Astrocyte (in vitro differentiated cells and primary cell): ENCODE data around the gene HSPH1. TPM values are rescaled to one million over a fixed set of nuclear protein-coding genes. Genes with fewer than 3 reads are reported as not detected.

Source experiments
- DNase-seq: peaks from one replicate; pipeline ENCODE4 v3.0.0-alpha.2; 2010; ENCODE audit warnings: low read depth
- FAIRE-seq: peaks from 2 replicates; lab custom pipeline; 2011; peaks lifted over from hg19 to GRCh38; lab: Jason Lieb, UNC
- H2AFZ ChIP-seq: 2 replicates; pipeline ENCODE4 v1.6.0; 2012; ENCODE audit warnings: low read depth, low read length, inconsistent platforms
- H3K27ac ChIP-seq: 2 replicates; pipeline ENCODE4 v1.5.1; 2011; ENCODE audit warnings: low read depth, low read length, inconsistent platforms
- H3K27me3 ChIP-seq: 2 replicates; pipeline ENCODE4 v1.6.0; 2011; ENCODE audit warnings: low read length, inconsistent platforms; ENCODE audit not compliant: insufficient read depth
- H3K36me3 ChIP-seq: 2 replicates; pipeline ENCODE4 v1.5.1; 2011; ENCODE audit warnings: low read length, inconsistent platforms; ENCODE audit not compliant: insufficient read depth
- H3K4me1 ChIP-seq: 2 replicates; pipeline ENCODE4 v1.5.1; 2011; ENCODE audit warnings: low read length, inconsistent platforms; ENCODE audit not compliant: insufficient read depth
- H3K4me2 ChIP-seq: 2 replicates; pipeline ENCODE4 v1.6.0; 2012; ENCODE audit warnings: low read length, inconsistent platforms
- H3K4me3 ChIP-seq: 2 replicates; pipeline ENCODE4 v1.5.1; 2011; ENCODE audit warnings: low read depth, mild to moderate bottlenecking, low read length, inconsistent platforms; ENCODE audit not compliant: insufficient read depth
- H3K79me2 ChIP-seq: 2 replicates; pipeline ENCODE4 v1.6.0; 2012; ENCODE audit warnings: mild to moderate bottlenecking, low read length, inconsistent platforms; ENCODE audit not compliant: insufficient read depth
- H3K9ac ChIP-seq: 2 replicates; pipeline ENCODE4 v1.6.0; 2012; ENCODE audit warnings: mild to moderate bottlenecking, low read length, inconsistent platforms
- H3K9me3 ChIP-seq: 2 replicates; pipeline ENCODE4 v1.5.1; 2012; ENCODE audit warnings: low read depth, mild to moderate bottlenecking, low read length, inconsistent platforms; ENCODE audit not compliant: insufficient read depth
- H4K20me1 ChIP-seq: 2 replicates; pipeline ENCODE4 v1.6.0; 2012; ENCODE audit warnings: low read length, inconsistent platforms; ENCODE audit not compliant: insufficient read depth
- H3K27ac Mint-ChIP-seq: one replicate; pipeline ENCODE4 v1.8.0; 2021; ENCODE audit warnings: mild to moderate bottlenecking, mixed read lengths; ENCODE audit not compliant: unreplicated experiment
- H3K27me3 Mint-ChIP-seq: one replicate; pipeline ENCODE4 v1.8.0; 2021; ENCODE audit warnings: low read depth, mixed read lengths; ENCODE audit not compliant: unreplicated experiment
- H3K36me3 Mint-ChIP-seq: one replicate; pipeline ENCODE4 v1.8.0; 2021; ENCODE audit warnings: low read depth, mixed read lengths; ENCODE audit not compliant: unreplicated experiment
- H3K4me1 Mint-ChIP-seq: one replicate; pipeline ENCODE4 v1.8.0; 2021; ENCODE audit warnings: low read depth, mixed read lengths; ENCODE audit not compliant: unreplicated experiment
- H3K4me3 Mint-ChIP-seq: one replicate; pipeline ENCODE4 v1.8.0; 2021; ENCODE audit warnings: mild to moderate bottlenecking, moderate library complexity, mixed read lengths; ENCODE audit not compliant: unreplicated experiment
- H3K9me3 Mint-ChIP-seq: one replicate; pipeline ENCODE4 v1.8.0; 2021; ENCODE audit warnings: mild to moderate bottlenecking, mixed read lengths; ENCODE audit not compliant: unreplicated experiment
- EZH2 ChIP-seq: IDR thresholded peaks from 2 replicates; pipeline ENCODE4 v1.6.1; 2012; ENCODE audit warnings: mild to moderate bottlenecking, low read length, inconsistent platforms; ENCODE audit not compliant: insufficient read depth
- total RNA-seq: library from RNA; stranded (reverse); gene quantifications from 2 replicates; pipeline ENCODE4 v1.2.1, GENCODE V29; 2021
- TF ChIP-seq, protein P1 (sequence below): IDR thresholded peaks from 2 replicates; pipeline ENCODE4 v1.5.1; 2011; ENCODE audit warnings: low read depth, mild to moderate bottlenecking, inconsistent platforms, low read length, moderate library complexity; ENCODE audit not compliant: insufficient read depth

HSPH1 gene
- total RNA-seq, 1 donor from 2014 or later, result 145 TPM

DNA sequence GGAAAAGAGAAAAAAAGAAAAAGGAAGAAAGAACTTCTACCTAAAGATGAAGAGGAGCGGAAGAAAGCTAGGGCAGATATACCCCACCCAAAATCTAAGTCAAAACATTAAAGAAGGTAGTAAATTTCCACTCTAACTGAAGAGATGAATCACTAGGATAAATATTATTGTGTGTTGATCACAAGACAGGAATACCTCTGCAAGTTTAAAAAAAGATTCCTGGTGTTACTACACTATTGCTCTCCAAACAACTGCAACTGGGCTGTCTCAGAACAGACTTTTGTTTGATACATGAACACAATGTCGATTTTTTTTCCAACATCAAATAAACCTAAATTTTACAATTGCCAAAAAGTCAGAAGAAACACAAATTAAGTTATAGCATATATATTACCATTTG lies 6.8 kb downstream of the HSPH1 start:
- Histone ChIP-seq H3K27ac (no peak overlapping the region), H3K9me3 (no peaks in the 10 kb centered on the region), H3K4me3 (no peak overlapping the region), H3K79me2 (peaks cover 45% of the 10 kb centered on the region), H3K4me1 (no peaks in the 10 kb centered on the region), H3K36me3 (peaks cover 55% of the 10 kb centered on the region), H4K20me1 (peaks cover 20% of the 10 kb centered on the region), H3K9ac (no peak overlapping the region), H3K4me2 (no peak overlapping the region), H3K27me3 (no peaks in the 10 kb centered on the region), H2AFZ (no peak overlapping the region)
- H3K36me3 Mint-ChIP-seq, result peaks cover 10% of the 10 kb centered on the region
- DNase-seq (no peak), FAIRE-seq (no peak)
- no peaks in the 10 kb centered on the region for H3K27me3 Mint-ChIP-seq
- no peak for TF ChIP-seq EZH2
- TF ChIP-seq, protein P1, sequence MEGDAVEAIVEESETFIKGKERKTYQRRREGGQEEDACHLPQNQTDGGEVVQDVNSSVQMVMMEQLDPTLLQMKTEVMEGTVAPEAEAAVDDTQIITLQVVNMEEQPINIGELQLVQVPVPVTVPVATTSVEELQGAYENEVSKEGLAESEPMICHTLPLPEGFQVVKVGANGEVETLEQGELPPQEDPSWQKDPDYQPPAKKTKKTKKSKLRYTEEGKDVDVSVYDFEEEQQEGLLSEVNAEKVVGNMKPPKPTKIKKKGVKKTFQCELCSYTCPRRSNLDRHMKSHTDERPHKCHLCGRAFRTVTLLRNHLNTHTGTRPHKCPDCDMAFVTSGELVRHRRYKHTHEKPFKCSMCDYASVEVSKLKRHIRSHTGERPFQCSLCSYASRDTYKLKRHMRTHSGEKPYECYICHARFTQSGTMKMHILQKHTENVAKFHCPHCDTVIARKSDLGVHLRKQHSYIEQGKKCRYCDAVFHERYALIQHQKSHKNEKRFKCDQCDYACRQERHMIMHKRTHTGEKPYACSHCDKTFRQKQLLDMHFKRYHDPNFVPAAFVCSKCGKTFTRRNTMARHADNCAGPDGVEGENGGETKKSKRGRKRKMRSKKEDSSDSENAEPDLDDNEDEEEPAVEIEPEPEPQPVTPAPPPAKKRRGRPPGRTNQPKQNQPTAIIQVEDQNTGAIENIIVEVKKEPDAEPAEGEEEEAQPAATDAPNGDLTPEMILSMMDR, result no peak
- no peak overlapping the region for H3K27ac Mint-ChIP-seq
- peaks cover 8% of the 10 kb centered on the region for H3K4me1 Mint-ChIP-seq
- no peaks in the 10 kb centered on the region for H3K9me3 Mint-ChIP-seq
- no peak overlapping the region for H3K4me3 Mint-ChIP-seq

GRCh38 chr13:31151837-31152236 lies 9.9 kb downstream of the HSPH1 start:
- H3K27me3 ChIP-seq, result no peaks in the 10 kb centered on the region
- H3K27ac ChIP-seq, result no peak overlapping the region
- peaks cover 31% of the 10 kb centered on the region for H3K79me2 ChIP-seq
- no peaks in the 10 kb centered on the region for H3K9me3 ChIP-seq
- H3K9me3 Mint-ChIP-seq, result no peaks in the 10 kb centered on the region
- no peak for FAIRE-seq
- no peak overlapping the region for H3K9ac ChIP-seq
- DNase-seq, result no peak
- no peak overlapping the region for H2AFZ ChIP-seq
- H3K4me3 Mint-ChIP-seq, result no peak overlapping the region
- no peak overlapping the region for H3K4me2 ChIP-seq
- H4K20me1 ChIP-seq, result peaks cover 9% of the 10 kb centered on the region
- TF ChIP-seq EZH2, result no peak
- peaks cover 2% of the 10 kb centered on the region for H3K4me1 Mint-ChIP-seq
- H3K4me3 ChIP-seq, result no peak overlapping the region
- H3K36me3 ChIP-seq, result peaks cover 69% of the 10 kb centered on the region
- no peak overlapping the region for H3K27ac Mint-ChIP-seq
- H3K36me3 Mint-ChIP-seq, result peaks cover 17% of the 10 kb centered on the region
- no peaks in the 10 kb centered on the region for H3K4me1 ChIP-seq
- H3K27me3 Mint-ChIP-seq, result no peaks in the 10 kb centered on the region

DNA sequence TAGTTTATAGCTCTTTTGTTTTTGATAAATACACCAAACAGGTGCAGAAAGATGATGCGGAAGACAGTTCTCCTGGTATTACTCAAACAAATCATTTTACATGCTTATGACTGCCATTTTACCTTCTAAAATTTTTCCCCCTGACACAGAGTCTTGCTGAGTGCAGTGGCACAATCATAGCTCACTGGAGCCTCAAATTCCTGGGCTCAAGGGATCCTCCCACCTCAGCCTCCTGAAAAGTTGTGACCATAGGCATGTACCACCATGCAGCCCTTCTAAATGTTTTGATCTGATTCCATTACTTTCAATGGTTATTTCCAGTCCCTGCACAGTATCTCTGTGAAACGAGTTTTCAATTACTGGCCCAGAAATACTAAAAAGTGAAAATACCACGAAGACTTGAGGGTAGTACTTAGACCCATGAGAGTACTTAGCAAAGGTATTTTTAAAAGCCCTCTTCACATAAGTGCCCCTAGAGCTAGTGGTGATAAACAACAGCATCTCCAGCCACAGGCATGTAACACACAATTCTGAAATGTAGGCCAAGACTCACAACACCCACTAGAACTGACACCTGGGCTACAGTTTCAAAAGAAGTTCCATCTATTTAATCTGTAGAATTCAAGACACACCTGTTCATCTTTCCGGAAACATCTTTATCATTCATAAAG lies 11.3 kb downstream of the HSPH1 start:
- H3K4me3 Mint-ChIP-seq, result no peak overlapping the region
- no peaks in the 10 kb centered on the region for H3K27me3 ChIP-seq
- no peaks in the 10 kb centered on the region for H3K9me3 ChIP-seq
- H3K36me3 Mint-ChIP-seq, result peaks cover 19% of the 10 kb centered on the region
- TF ChIP-seq, protein P1, result no peak
- no peak for TF ChIP-seq EZH2
- no peak overlapping the region for H3K27ac Mint-ChIP-seq
- peaks cover 9% of the 10 kb centered on the region for H4K20me1 ChIP-seq
- no peak overlapping the region for H3K27ac ChIP-seq
- no peaks in the 10 kb centered on the region for H3K9me3 Mint-ChIP-seq
- no peak overlapping the region for H2AFZ ChIP-seq
- no peak for DNase-seq
- no peak overlapping the region for H3K4me3 ChIP-seq
- no peak for FAIRE-seq
- H3K4me2 ChIP-seq, result no peak overlapping the region
- H3K36me3 ChIP-seq, result peaks cover 81% of the 10 kb centered on the region
- peaks cover 29% of the 10 kb centered on the region for H3K79me2 ChIP-seq
- H3K9ac ChIP-seq, result no peak overlapping the region
- H3K4me1 Mint-ChIP-seq, result no peaks in the 10 kb centered on the region
- no peaks in the 10 kb centered on the region for H3K27me3 Mint-ChIP-seq
- H3K4me1 ChIP-seq, result no peaks in the 10 kb centered on the region
